ENCODE data around the gene VAMP8. TPM values are rescaled to one million over a fixed set of nuclear protein-coding genes. Genes with fewer than 3 reads are reported as not detected.
A peak's percentile ranks its signal among the peaks of the same experiment; 100 is the strongest.

The VAMP8 gene
- total and polyA plus RNA-seq, 2 donors (not counting 1 experiment from before 2014, with no cell fraction given) = 2.3 to 80.6 TPM

- H3K9ac ChIP-seq (ENCODE audit: insufficient read depth, low read length) = no peak overlapping the region
- no peaks in the 10 kb centered on the region for H3K27me3 ChIP-seq (ENCODE audit: control insufficient read depth, insufficient read depth, low read length)
- peak in 1 of 2 donors; percentile 19 for DNase-seq (ENCODE audit: low read depth in 2 of 2)
- H3K4me3 ChIP-seq (replicated peaks in 1 of 4; ENCODE audit: control extremely low read depth in 1 of 4, insufficient read depth in 1 of 4, low read depth in 3 of 4, low read length in 4 of 4) = peak overlapping the region in 1 of 4 experiments; percentile 15
- H2AFZ ChIP-seq (ENCODE audit: low read length) = no peak overlapping the region
- peaks cover 10% of the 10 kb centered on the region for H3K36me3 ChIP-seq (ENCODE audit: control insufficient read depth, insufficient read depth, low read length)
- H3K79me2 ChIP-seq (ENCODE audit: control insufficient read depth, insufficient read depth, low read length) = peaks cover 7% of the 10 kb centered on the region
- peak overlapping the region; percentile 11 for H3K4me2 ChIP-seq (ENCODE audit: extremely low read depth, insufficient read depth, low read length)
- no peak for TF ChIP-seq EZH2 (IDR thresholded peaks at IDR 0.05; ENCODE audit: low read length, missing control alignments)
- no peak for TF ChIP-seq CTCF (conservative IDR thresholded peaks at IDR 0.05 in 1 of 2, IDR thresholded peaks at IDR 0.05 in 1 of 2; ENCODE audit: low read depth in 1 of 2, low read length in 2 of 2)
- H3K9me3 ChIP-seq (ENCODE audit: control insufficient read depth, insufficient read depth, low read depth, low read length) = no peaks in the 10 kb centered on the region
- peak overlapping the region; percentile 86 for H3K27ac ChIP-seq (ENCODE audit: insufficient read depth, low read length)
- no peaks in the 10 kb centered on the region for H4K20me1 ChIP-seq (ENCODE audit: control insufficient read depth, extremely low read depth, insufficient read depth, low read length)
- peaks cover 28% of the 10 kb centered on the region for H3K4me1 ChIP-seq (ENCODE audit: control insufficient read depth, extremely low read depth, insufficient read depth, low read length)
Measured at GRCh38 chr2:85604568-85605339, 27.4 kb downstream of the VAMP8 start.

GRCh38 chr2:85605406-85606115 lies 28.2 kb downstream of the VAMP8 start:
- Histone ChIP-seq H3K4me1 (ENCODE audit: control insufficient read depth, extremely low read depth, insufficient read depth, low read length) (peaks cover 28% of the 10 kb centered on the region), H3K79me2 (ENCODE audit: control insufficient read depth, insufficient read depth, low read length) (peaks cover 7% of the 10 kb centered on the region), H3K9me3 (ENCODE audit: control insufficient read depth, insufficient read depth, low read depth, low read length) (no peaks in the 10 kb centered on the region), H4K20me1 (ENCODE audit: control insufficient read depth, extremely low read depth, insufficient read depth, low read length) (no peaks in the 10 kb centered on the region), H2AFZ (ENCODE audit: low read length) (no peak overlapping the region), H3K4me2 (ENCODE audit: extremely low read depth, insufficient read depth, low read length) (peak overlapping the region; percentile 59), H3K9ac (ENCODE audit: insufficient read depth, low read length) (no peak overlapping the region), H3K27me3 (ENCODE audit: control insufficient read depth, insufficient read depth, low read length) (no peaks in the 10 kb centered on the region), H3K36me3 (ENCODE audit: control insufficient read depth, insufficient read depth, low read length) (peaks cover 9% of the 10 kb centered on the region), H3K27ac (ENCODE audit: insufficient read depth, low read length) (peak overlapping the region; percentile 86), H3K4me3 (replicated peaks in 1 of 4; ENCODE audit: control extremely low read depth in 1 of 4, insufficient read depth in 1 of 4, low read depth in 3 of 4, low read length in 4 of 4) (peak overlapping the region in 1 of 4 experiments; percentile 28)
- DNase-seq (ENCODE audit: low read depth in 2 of 2) = peak; percentile 85 to 97
- TF ChIP-seq CTCF (conservative IDR thresholded peaks at IDR 0.05 in 1 of 2, IDR thresholded peaks at IDR 0.05 in 1 of 2; ENCODE audit: low read depth in 1 of 2, low read length in 2 of 2) (no peak), EZH2 (IDR thresholded peaks at IDR 0.05; ENCODE audit: low read length, missing control alignments) (no peak)

GRCh38 chr2:85606116-85606455 lies 28.7 kb downstream of the VAMP8 start:
- H3K36me3 ChIP-seq (ENCODE audit: control insufficient read depth, insufficient read depth, low read length) = peaks cover 9% of the 10 kb centered on the region
- H3K4me1 ChIP-seq (ENCODE audit: control insufficient read depth, extremely low read depth, insufficient read depth, low read length) = peaks cover 30% of the 10 kb centered on the region
- no peak overlapping the region for H2AFZ ChIP-seq (ENCODE audit: low read length)
- H3K9me3 ChIP-seq (ENCODE audit: control insufficient read depth, insufficient read depth, low read depth, low read length) = no peaks in the 10 kb centered on the region
- peak overlapping the region in 3 of 4 experiments; percentile 12 to 22 (median 15) for H3K4me3 ChIP-seq (replicated peaks in 1 of 4; ENCODE audit: control extremely low read depth in 1 of 4, insufficient read depth in 1 of 4, low read depth in 3 of 4, low read length in 4 of 4)
- no peaks in the 10 kb centered on the region for H3K27me3 ChIP-seq (ENCODE audit: control insufficient read depth, insufficient read depth, low read length)
- H3K79me2 ChIP-seq (ENCODE audit: control insufficient read depth, insufficient read depth, low read length) = peaks cover 9% of the 10 kb centered on the region
- peak overlapping the region; percentile 59 for H3K4me2 ChIP-seq (ENCODE audit: extremely low read depth, insufficient read depth, low read length)
- no peak for DNase-seq (ENCODE audit: low read depth in 2 of 2)
- H3K27ac ChIP-seq (ENCODE audit: insufficient read depth, low read length) = peak overlapping the region; percentile 86
- TF ChIP-seq EZH2 (IDR thresholded peaks at IDR 0.05; ENCODE audit: low read length, missing control alignments) (no peak), CTCF (conservative IDR thresholded peaks at IDR 0.05 in 1 of 2, IDR thresholded peaks at IDR 0.05 in 1 of 2; ENCODE audit: low read depth in 1 of 2, low read length in 2 of 2) (no peak)
- no peaks in the 10 kb centered on the region for H4K20me1 ChIP-seq (ENCODE audit: control insufficient read depth, extremely low read depth, insufficient read depth, low read length)
- H3K9ac ChIP-seq (ENCODE audit: insufficient read depth, low read length) = peak overlapping the region; percentile 4
